AG09319 (cell line): Measurements from ENCODE around the gene MAP4K5.

ENCODE experiments used
- DNase-seq: peaks from one replicate; pipeline ENCODE4 v3.0.0-alpha.2; 2010; ENCODE audit warnings: low read depth; ENCODE audit errors: extremely low read depth
- TF ChIP-seq, protein P1 (sequence below): IDR thresholded peaks from 2 replicates; pipeline ENCODE4 v1.5.1; 2011; ENCODE audit warnings: low read depth, mild to moderate bottlenecking, inconsistent platforms, low read length, moderate library complexity

Gene MAP4K5

DNA sequence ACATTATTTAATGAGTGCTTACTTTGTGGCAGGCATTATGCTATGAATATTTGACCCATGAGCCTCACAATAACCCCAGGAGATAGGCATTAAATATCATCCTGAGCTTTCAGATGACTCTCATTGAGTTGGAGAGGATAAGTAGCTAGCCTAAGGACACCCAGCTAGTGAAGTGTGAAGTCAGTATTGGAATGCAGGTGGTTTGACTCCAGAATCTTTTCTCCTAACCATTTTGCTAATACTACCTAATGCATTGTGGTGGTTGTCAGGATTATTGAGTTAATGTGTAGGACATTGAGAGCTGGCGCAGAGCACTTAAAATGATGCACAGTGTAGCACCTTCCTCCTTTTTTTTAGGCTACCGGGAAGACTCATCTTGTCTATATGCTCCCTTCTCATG, 131.9 kb downstream of the MAP4K5 start:
- no peak for DNase-seq
- TF ChIP-seq, protein P1, sequence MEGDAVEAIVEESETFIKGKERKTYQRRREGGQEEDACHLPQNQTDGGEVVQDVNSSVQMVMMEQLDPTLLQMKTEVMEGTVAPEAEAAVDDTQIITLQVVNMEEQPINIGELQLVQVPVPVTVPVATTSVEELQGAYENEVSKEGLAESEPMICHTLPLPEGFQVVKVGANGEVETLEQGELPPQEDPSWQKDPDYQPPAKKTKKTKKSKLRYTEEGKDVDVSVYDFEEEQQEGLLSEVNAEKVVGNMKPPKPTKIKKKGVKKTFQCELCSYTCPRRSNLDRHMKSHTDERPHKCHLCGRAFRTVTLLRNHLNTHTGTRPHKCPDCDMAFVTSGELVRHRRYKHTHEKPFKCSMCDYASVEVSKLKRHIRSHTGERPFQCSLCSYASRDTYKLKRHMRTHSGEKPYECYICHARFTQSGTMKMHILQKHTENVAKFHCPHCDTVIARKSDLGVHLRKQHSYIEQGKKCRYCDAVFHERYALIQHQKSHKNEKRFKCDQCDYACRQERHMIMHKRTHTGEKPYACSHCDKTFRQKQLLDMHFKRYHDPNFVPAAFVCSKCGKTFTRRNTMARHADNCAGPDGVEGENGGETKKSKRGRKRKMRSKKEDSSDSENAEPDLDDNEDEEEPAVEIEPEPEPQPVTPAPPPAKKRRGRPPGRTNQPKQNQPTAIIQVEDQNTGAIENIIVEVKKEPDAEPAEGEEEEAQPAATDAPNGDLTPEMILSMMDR, result no peak

DNA sequence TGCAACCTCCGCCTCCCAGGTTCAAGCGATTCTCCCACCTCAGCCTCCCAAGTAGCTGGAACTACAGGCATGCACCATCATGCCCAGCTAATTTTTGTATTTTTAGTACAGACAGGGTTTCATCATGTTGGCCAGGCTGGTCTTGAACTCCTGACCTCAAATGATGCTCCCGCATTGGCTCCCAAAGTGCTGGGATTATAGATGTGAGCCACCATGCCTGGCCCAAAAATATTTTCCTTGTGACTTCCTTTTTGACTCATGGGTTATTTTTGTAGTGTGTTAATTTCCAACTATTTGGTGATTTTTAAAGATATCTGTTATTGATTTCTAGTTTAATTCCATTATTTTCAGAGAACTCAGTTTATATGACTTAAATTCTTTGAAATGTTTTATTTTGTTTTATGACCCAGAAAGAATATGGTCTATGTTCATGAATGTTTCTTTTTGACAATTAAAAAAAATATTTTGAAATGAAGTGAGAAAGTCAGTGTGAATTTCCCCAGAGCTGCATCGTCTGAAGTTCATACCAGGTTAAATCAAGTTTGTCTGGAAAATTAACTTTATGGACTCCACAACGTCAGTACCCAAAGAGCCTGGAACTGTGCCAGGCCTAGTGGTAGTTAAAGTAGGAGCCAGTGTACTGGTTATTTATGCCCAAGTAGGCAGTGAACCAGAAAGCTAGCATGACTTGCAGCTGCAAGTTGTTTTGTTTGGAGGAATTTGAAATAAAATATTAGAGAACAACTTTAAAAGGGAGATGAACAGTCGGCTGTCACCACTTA, 132.9 kb downstream of the MAP4K5 start:
- no peak for DNase-seq
- TF ChIP-seq, protein P1, result no peak

DNA sequence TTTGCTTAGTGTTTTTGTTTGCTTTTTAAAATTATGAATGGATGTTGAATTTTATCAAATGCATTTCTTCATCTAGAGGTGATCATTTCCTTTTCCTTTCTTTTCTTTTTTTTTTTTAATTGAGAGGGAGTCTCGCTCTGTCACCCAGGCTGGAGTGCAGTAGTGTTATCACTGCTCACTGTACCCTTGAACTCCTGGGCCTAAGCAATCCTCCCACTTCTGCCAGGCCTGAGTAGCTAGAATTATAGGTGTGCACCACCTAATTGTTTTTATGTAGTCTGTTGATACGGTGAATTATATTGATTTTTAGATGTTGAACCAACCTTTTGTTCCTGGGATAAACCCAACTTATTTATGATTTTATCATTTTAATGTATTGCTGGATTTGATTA, 134.2 kb downstream of the MAP4K5 start:
- TF ChIP-seq, protein P1, result no peak
- no peak for DNase-seq

DNA sequence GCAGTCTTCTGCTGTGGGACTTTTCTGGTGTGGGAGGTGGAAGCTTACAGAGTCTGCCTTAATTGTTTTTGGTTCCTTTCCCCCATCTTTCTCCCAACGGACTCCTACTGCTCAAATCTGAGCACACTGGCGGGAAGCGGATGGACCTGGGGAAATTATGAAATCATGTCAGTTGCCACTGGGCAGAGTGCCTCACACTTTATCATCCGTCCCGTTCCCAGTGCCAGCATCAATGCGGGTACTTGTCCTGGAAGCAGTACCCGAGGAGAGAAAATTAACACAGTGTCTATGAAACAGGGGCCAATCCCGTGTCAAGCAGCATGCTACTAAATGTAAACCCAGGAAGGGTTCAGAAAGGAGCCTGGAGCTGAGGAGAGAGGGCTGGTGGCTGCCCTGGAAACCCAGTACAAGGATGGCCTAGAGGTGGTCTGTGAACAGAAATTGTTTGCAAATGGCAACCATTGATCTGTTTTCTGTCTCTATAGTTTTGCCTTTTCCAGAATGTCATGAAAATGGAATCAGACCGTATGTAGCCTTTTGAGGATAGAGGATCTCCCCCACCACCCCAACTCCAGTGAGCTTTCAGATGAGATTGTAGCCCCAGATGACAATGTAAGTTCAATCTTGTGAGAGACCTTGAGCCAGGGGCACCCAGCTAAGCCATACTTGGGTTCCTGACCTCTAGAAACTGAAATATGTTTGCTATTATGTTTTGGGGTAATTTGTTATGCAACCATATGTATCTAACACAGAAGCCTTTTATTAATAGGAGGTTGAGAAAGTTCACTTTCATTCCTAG, 134.8 kb downstream of the MAP4K5 start:
- DNase-seq, result no peak

DNA sequence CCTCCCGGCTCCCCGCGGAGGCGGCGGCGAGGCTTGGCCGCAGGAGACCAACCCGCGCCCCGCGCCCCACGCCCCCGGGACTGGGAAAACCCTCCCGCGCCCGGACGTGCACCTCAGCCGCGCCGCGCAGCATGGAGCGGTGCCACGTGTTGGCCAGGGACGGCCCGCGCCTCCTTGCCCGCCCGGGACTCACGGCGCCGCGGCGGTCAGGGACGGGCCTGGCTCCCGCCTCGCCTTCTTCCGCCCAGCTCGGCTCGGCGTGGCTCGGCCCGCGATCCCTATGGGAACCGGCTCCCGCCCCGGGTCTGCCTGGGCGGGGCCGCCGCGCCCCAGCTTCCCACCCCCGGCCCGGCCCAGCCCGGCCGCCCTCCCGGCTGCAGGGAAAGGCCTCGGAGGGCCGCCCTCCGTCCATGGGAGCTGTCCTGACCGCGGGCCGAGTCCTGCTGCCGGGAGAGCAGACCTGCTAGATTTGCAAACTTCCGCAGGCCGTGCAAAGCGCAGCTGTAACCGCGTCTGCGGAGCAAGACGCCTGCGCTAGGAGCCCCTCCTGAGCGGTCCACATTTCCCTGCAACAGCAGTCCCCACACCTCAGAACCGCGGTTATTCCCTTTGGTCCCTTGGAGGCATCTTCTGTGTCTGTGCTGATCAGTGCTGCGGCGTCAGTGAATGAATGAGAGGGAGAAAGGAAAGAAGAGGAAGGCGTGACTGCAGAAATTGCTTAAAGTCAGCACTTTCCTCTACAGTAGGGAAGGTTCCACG, 135.6 kb downstream of the MAP4K5 start, which contains the start of gene CDKL1:
TSS of gene CDKL1 (minus strand) at position 251 of the 759 bp plus-strand sequence. CDS start 1,013 bp downstream, outside the sequence.
- peak; percentile 20 for DNase-seq
- TF ChIP-seq, protein P1, result no peak

More for the DNA sequence above, 134.8 kb downstream of the MAP4K5 start:
- TF ChIP-seq, protein P1, result no peak

DNA sequence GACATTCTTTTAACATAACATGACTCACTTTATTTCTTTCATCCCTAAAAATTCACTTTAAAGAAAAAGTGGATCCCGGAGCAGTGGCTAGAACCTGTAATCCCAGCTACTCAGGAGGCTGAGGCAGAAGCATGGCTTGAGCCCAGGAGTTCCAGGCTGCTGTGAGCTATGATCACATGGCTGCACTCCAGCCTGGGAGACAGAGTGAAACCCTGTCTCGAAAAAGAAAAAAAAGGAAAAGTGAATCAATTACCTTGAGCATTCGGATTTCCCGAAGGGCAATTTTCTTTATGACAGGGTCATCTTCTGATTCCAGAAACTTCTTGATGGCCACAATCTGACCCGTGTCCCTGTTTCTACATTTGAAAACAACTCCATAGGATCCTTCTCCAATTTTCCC, 136.9 kb downstream of the MAP4K5 start:
- DNase-seq, result no peak
- TF ChIP-seq, protein P1, result no peak
